A549 (cell line): ENCODE measurements around the gene HSD17B1. TPM values are rescaled to one million over a fixed set of nuclear protein-coding genes. Genes with fewer than 3 reads are reported as not detected.

ENCODE experiments used
- ATAC-seq, 2 experiments: fragments of 200-7000 bp in 1 of 2; fragments of >200 bp in 1 of 2; cut with Nextera tagmentation in 1 of 2; cut with Tn5 transposase in 1 of 2; 3 replicates each; pipeline versions ENCODE4 v1.8.0 to v1.9.1; 2018 to 2020; ENCODE audit warnings: mild to moderate bottlenecking in 1 of 2, moderate library complexity in 1 of 2
- CTCF ChIA-PET: fragments of 300-600 bp; sonication (Branson Sonifier 250); formaldehyde crosslinking; extraction: SDS; loops from one replicate; lab custom pipeline; 2021; ENCODE audit warnings: antibody characterized with exemption, inconsistent platforms; lab: Yijun Ruan, JAX
- POLR2A ChIA-PET: fragments of 350-600 bp; formaldehyde crosslinking; extraction: SDS; loops from one replicate; lab custom pipeline; 2021; ENCODE audit warnings: antibody characterized with exemption, inconsistent platforms; lab: Yijun Ruan, JAX
- DNase-seq, 2 experiments: peaks; one replicate each; pipeline versions ENCODE4 v3.0.0 to v3.0.0-alpha.2; 2011 to 2016; ENCODE audit warnings: low read depth in 1 of 2, low spot score in 1 of 2
- FAIRE-seq: peaks from 2 replicates; lab custom pipeline; 2011; peaks lifted over from hg19 to GRCh38; lab: Jason Lieb, UNC
- H3K27ac ChIP-seq, 2 experiments: fragments of >200 bp; sonication (Bioruptor Twin); formaldehyde crosslinking; 3 replicates each; pipeline ENCODE4 v1.5.1; 2016 to 2017
- H3K4me1 ChIP-seq: fragments of >200 bp; sonication (Bioruptor Twin); formaldehyde crosslinking; 3 replicates; pipeline ENCODE4 v1.6.1; 2016
- H3K4me2 ChIP-seq: fragments of >200 bp; sonication (Bioruptor Twin); formaldehyde crosslinking; 3 replicates; pipeline ENCODE4 v1.6.1; 2016
- H3K4me3 ChIP-seq: fragments of >200 bp; sonication (Bioruptor Twin); formaldehyde crosslinking; 3 replicates; pipeline ENCODE4 v1.5.1; 2016
- H3K9me3 ChIP-seq: fragments of >200 bp; sonication (Bioruptor Twin); formaldehyde crosslinking; 3 replicates; pipeline ENCODE4 v1.6.1; 2016
- CBX2 ChIP-seq: fragments of 200-600 bp; sonication (generic); IDR thresholded peaks from 2 replicates; pipeline ENCODE4 v1.6.1; 2016; ENCODE audit warnings: low read depth, mild to moderate bottlenecking, borderline replicate concordance
- EHMT2 ChIP-seq: fragments of 200-600 bp; sonication (generic); IDR thresholded peaks from 2 replicates; pipeline ENCODE4 v1.6.1; 2016; ENCODE audit warnings: antibody characterized with exemption, low read depth, mild to moderate bottlenecking, moderate library complexity
- ESRRA ChIP-seq: fragments of 150-350 bp; IDR thresholded peaks from 2 replicates; pipeline ENCODE4 v1.6.1; 2014; ENCODE audit warnings: mild to moderate bottlenecking, low read length, borderline replicate concordance
- FOSL2 ChIP-seq, 2 experiments: fragments of 450-650 bp in 1 of 2; fragments of >200 bp in 1 of 2; sonication (Bioruptor Twin) in 1 of 2; formaldehyde crosslinking; IDR thresholded peaks; 2 replicates each; pipeline versions ENCODE4 v1.5.0 to v1.6.1; 2016 to 2020; ENCODE audit warnings: mild to moderate bottlenecking in 1 of 2, moderate library complexity in 1 of 2
- FOXS1 ChIP-seq: fragments of 250-450 bp; sonication (Bioruptor Pico); IDR thresholded peaks from 2 replicates; pipeline ENCODE4 v1.5.0; 2020; ENCODE audit warnings: mild to moderate bottlenecking, moderate library complexity
- HOXB13 ChIP-seq: fragments of 250-450 bp; sonication (Bioruptor Pico); IDR thresholded peaks from 2 replicates; pipeline ENCODE4 v1.5.0; 2020; ENCODE audit warnings: low read depth, mild to moderate bottlenecking, moderate library complexity
- HOXB5 ChIP-seq: fragments of 250-450 bp; sonication (Bioruptor Pico); IDR thresholded peaks from 2 replicates; pipeline ENCODE4 v1.5.0; 2020; ENCODE audit warnings: mild to moderate bottlenecking, moderate library complexity
- JUN ChIP-seq, 2 experiments: fragments of >200 bp; sonication (Bioruptor Twin); formaldehyde crosslinking; IDR thresholded peaks; 2 replicates in 1 of 2; 3 replicates in 1 of 2; pipeline ENCODE4 v1.6.1; 2016 to 2017
- KDM1A ChIP-seq: fragments of 200-600 bp; sonication (generic); IDR thresholded peaks from 2 replicates; pipeline ENCODE4 v1.6.1; 2016; ENCODE audit warnings: low read depth, mild to moderate bottlenecking
- MAZ ChIP-seq: fragments of 150-350 bp; IDR thresholded peaks from 2 replicates; pipeline ENCODE4 v1.6.1; 2014; ENCODE audit warnings: antibody characterized with exemption, low read depth, low read length, borderline replicate concordance
- MYC ChIP-seq: IDR thresholded peaks from 2 replicates; pipeline ENCODE4 v1.6.1; 2012; ENCODE audit warnings: mild to moderate bottlenecking, inconsistent platforms, low read length, improper control_type of control experiment, borderline replicate concordance
- NFE2L2 ChIP-seq: fragments of 150-350 bp; conservative IDR thresholded peaks from 2 replicates; pipeline ENCODE4 v1.6.1; 2014; ENCODE audit warnings: low read length
- RFX5 ChIP-seq: fragments of 450-650 bp; IDR thresholded peaks from 2 replicates; pipeline ENCODE4 v1.7.1; 2014; ENCODE audit warnings: antibody characterized with exemption, mild to moderate bottlenecking, moderate library complexity
- RNF2 ChIP-seq: fragments of 200-600 bp; sonication (generic); IDR thresholded peaks from 2 replicates; pipeline ENCODE4 v1.6.1; 2016; ENCODE audit warnings: low read depth, mild to moderate bottlenecking, antibody characterized with exemption, moderate library complexity, borderline replicate concordance
- TP53 ChIP-seq: fragments of 250-450 bp; sonication (Bioruptor Pico); IDR thresholded peaks from 2 replicates; pipeline ENCODE4 v1.5.0; 2021; ENCODE audit warnings: mild to moderate bottlenecking, moderate library complexity
- ZFP36 ChIP-seq: fragments of 450-650 bp; IDR thresholded peaks from 2 replicates; pipeline ENCODE4 v1.6.1; 2014; ENCODE audit warnings: borderline replicate concordance; ENCODE audit not compliant: partially characterized antibody
- WGBS: methylation state at CpG from one replicate; pipeline ENCODE4 v1.1.6; 2017; ENCODE audit errors: missing lambda C conversion rate; 5-methylcytosine and 5-hydroxymethylcytosine counted together
- polyA plus RNA-seq, 4 experiments: library from polyadenylated mRNA; depleted of rRNA in 3 of 4; stranded (reverse); fragments of >200 nt; fragmentation: RNase III in 1 of 4; extraction: RNeasy Plus Mini Kit Qiagen cat#74134 plus additional on column Dnase treatment in 1 of 4; gene quantifications; 2 replicates in 3 of 4; 3 replicates in 1 of 4; pipeline ENCODE4 v1.2.3, GENCODE V29; 2011 to 2017
- TF ChIP-seq, protein P1 (sequence below): fragments of 450-650 bp; IDR thresholded peaks from 2 replicates; pipeline ENCODE4 v1.6.1; 2014; ENCODE audit warnings: antibody characterized with exemption
- TF ChIP-seq, protein P2 (sequence below): fragments of 250-450 bp; sonication (Bioruptor Pico); IDR thresholded peaks from 2 replicates; pipeline ENCODE4 v1.5.0; 2021; ENCODE audit warnings: mild to moderate bottlenecking, moderate library complexity, borderline replicate concordance
- TF ChIP-seq, protein P3 (sequence below): fragments of 250-450 bp; sonication (Bioruptor Pico); IDR thresholded peaks from 2 replicates; pipeline ENCODE4 v1.5.0; 2020; ENCODE audit warnings: low read depth, mild to moderate bottlenecking, moderate library complexity
- TF ChIP-seq, protein P4 (sequence below): fragments of >200 bp; sonication (Bioruptor Twin); formaldehyde crosslinking; IDR thresholded peaks from 3 replicates; pipeline ENCODE4 v1.5.1; 2016

Gene HSD17B1
- polyA plus RNA-seq, 2 of the 4 experiments (the other 2 are of a cell fraction): 0.49 to 1.5 TPM

DNA sequence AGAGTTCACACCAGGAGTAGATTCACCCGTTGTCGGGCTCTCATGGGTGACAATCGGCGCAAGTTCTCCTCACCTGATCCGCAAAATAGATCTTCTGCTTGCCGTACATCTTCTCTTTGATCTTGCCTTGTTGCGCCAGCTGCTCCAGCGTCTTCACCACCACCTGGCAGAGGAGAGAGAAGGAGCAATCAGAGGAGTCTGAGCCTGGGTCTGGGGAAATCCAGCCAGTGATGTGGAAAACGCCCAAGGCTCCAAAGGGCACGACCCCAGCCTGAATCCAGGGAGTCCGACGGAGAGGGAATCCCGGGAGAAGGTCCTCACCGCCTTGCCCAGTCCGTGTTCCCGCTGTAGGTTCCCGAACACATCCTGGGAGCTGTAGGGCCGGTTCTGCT, 24.4 kb downstream of the HSD17B1 start:
- TF ChIP-seq RNF2: no peak
- no peak for TF ChIP-seq FOXS1 (CRISPR knock-in tag)
- no peak for TF ChIP-seq MYC
- no peak for TF ChIP-seq FOSL2 (IDR thresholded peaks at IDR 0.05)
- no peak for TF ChIP-seq FOSL2 (CRISPR knock-in tag; IDR thresholded peaks at IDR 0.05)
- TF ChIP-seq, protein P1, sequence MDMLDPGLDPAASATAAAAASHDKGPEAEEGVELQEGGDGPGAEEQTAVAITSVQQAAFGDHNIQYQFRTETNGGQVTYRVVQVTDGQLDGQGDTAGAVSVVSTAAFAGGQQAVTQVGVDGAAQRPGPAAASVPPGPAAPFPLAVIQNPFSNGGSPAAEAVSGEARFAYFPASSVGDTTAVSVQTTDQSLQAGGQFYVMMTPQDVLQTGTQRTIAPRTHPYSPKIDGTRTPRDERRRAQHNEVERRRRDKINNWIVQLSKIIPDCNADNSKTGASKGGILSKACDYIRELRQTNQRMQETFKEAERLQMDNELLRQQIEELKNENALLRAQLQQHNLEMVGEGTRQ: no peak
- no peak for TF ChIP-seq HOXB5 (CRISPR knock-in tag)
- TF ChIP-seq TP53 (CRISPR knock-in tag): no peak
- TF ChIP-seq EHMT2: no peak
- TF ChIP-seq KDM1A: no peak
- TF ChIP-seq, protein P2, sequence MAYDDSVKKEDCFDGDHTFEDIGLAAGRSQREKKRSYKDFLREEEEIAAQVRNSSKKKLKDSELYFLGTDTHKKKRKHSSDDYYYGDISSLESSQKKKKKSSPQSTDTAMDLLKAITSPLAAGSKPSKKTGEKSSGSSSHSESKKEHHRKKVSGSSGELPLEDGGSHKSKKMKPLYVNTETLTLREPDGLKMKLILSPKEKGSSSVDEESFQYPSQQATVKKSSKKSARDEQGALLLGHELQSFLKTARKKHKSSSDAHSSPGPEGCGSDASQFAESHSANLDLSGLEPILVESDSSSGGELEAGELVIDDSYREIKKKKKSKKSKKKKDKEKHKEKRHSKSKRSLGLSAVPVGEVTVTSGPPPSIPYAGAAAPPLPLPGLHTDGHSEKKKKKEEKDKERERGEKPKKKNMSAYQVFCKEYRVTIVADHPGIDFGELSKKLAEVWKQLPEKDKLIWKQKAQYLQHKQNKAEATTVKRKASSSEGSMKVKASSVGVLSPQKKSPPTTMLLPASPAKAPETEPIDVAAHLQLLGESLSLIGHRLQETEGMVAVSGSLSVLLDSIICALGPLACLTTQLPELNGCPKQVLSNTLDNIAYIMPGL (CRISPR knock-in tag): no peak
- no peak for TF ChIP-seq CBX2
- TF ChIP-seq ESRRA: no peak
- TF ChIP-seq HOXB13 (CRISPR knock-in tag): no peak
- no peak for TF ChIP-seq MAZ
- no peak for TF ChIP-seq ZFP36
- TF ChIP-seq NFE2L2: no peak
- TF ChIP-seq, protein P3, sequence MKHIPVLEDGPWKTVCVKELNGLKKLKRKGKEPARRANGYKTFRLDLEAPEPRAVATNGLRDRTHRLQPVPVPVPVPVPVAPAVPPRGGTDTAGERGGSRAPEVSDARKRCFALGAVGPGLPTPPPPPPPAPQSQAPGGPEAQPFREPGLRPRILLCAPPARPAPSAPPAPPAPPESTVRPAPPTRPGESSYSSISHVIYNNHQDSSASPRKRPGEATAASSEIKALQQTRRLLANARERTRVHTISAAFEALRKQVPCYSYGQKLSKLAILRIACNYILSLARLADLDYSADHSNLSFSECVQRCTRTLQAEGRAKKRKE (CRISPR knock-in tag): no peak
- no peak for TF ChIP-seq JUN (IDR thresholded peaks at IDR 0.05)
- TF ChIP-seq, protein P4, sequence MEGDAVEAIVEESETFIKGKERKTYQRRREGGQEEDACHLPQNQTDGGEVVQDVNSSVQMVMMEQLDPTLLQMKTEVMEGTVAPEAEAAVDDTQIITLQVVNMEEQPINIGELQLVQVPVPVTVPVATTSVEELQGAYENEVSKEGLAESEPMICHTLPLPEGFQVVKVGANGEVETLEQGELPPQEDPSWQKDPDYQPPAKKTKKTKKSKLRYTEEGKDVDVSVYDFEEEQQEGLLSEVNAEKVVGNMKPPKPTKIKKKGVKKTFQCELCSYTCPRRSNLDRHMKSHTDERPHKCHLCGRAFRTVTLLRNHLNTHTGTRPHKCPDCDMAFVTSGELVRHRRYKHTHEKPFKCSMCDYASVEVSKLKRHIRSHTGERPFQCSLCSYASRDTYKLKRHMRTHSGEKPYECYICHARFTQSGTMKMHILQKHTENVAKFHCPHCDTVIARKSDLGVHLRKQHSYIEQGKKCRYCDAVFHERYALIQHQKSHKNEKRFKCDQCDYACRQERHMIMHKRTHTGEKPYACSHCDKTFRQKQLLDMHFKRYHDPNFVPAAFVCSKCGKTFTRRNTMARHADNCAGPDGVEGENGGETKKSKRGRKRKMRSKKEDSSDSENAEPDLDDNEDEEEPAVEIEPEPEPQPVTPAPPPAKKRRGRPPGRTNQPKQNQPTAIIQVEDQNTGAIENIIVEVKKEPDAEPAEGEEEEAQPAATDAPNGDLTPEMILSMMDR: no peak
- no peak for TF ChIP-seq RFX5
- ChIA-PET CTCF (interaction anchor here (1.1 to 15.8 kb wide), 32 partner anchors 11 to 255 kb away, joined by 3 to 394 read pairs (median 13); partner anchors contain the start of genes BECN1, CAVIN1, CCR10 and CNTNAP1), POLR2A (interaction anchor here (0.5 to 3.0 kb wide), 10 partner anchors 11 to 196 kb away, joined by 3 to 51 read pairs (median 11); partner anchors contain the start of genes MLX, NAGLU, PLEKHH3 and RETREG3)
- Histone ChIP-seq H3K4me3 (peak overlapping the region; percentile 73), H3K27ac (peak overlapping the region; percentile 87 to 94), H3K4me1 (peaks cover 20% of the 10 kb centered on the region; the same call in 2 of the 3 replicates), H3K4me2 (peak overlapping the region; percentile 92), H3K9me3 (no peaks in the 10 kb centered on the region)
- FAIRE-seq (no peak), ATAC-seq (peak; percentile 44 to 58), DNase-seq (peak in 1 of 2 experiments; percentile 60)
- 2% methylated on average over 18 of the region's 18 CpGs for WGBS
